SH-SY5Y (cell line): Measurements from ENCODE around the gene PPP1R15B.

Experiments used
- GATA2 ChIP-seq: IDR thresholded peaks from 2 replicates; pipeline ENCODE4 v1.6.1; 2011; ENCODE audit warnings: mild to moderate bottlenecking, low read depth, low read length
- GATA3 ChIP-seq: IDR thresholded peaks from 2 replicates; pipeline ENCODE4 v1.6.1; 2011; ENCODE audit warnings: low read depth, mild to moderate bottlenecking, low read length, moderate library complexity

DNA sequence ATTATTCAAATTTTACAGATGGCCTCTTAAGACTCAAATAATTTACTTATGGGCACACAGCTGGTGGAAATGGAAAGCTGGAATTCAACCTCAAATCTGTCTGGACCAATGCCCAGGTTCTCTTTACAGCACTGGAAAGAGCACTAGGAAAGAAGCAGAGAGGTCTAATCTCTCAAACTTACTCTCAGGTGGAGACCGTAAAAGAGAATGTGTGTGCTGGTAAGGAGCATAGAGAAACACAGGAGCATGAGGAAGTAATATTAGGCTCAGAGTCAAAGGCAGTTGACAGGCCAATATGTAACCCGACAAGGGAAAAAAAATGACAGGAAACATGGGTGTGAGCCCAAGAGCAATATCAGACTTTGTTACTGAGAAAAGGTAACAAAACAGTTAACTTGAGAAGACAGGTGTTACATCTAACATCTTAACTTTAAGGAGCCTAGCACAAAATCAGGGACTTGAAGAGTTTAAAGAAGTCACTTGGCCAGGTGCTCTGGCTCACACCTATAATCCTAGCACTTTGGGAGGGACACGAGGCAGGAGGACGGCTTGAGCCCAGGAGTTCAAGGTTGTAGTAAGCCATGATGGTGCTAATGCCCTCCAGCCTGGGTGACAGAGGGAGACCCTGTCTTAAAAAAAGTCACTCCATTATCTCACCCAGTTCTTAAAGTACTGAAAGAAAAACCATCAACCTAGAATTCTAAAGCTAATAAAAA lies 20.7 kb downstream of the PPP1R15B start:
- TF ChIP-seq GATA2 (no peak), GATA3 (no peak)
